Measurements from ENCODE around the gene GFRA1. TPM values are rescaled to one million over a fixed set of nuclear protein-coding genes. Genes with fewer than 3 reads are reported as not detected.

GFRA1 gene
- total RNA-seq, 1 experiment from 2014 or later, result 10.5 TPM

DNA sequence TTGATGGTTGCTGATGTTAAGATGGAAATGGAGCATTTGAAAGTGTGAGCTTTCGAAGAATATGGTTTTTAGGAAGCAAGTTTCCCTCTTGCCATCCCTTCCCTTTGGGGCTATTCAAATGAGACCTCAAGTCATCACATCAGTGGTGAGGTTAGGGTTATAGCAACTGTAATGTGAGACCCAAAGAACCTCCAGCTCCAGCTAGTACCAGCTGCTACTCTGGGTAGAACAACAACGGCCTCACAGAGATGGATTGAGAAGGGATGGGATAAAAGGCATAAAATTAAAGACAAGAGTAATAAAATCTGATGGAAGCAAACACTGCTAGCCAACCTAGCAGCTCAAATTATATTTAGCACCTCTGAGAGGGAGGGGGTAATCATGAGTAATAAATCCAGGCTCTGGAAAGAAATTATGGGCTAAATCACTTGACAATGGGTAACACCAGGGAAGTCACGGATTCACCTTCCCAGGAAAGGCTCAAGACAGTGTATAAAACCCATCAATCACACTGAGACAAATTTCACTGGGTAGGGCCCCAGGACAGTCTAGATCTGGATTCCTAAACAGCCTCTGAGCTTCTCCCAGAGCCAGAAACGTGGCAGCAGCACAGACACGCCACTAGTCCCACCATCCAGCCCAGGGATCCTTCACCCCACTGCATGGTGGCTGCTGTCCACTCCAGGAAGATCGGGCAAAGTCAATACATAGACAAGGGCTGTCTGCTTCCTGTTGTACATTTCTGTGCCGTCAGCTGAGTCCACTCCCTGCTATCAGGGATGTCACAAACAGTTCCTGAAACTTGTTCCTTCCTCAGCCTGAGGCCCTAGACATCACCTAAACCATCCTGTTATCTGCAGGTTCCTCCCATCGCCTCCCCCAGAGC, 151.1 kb downstream of the GFRA1 start:
- in situ Hi-C loops (cut with HindIII; ENCODE audit: low pct_unique_long_range_greater_than_20kb, low sequenced_read_pairs), result no loop called here
- no peak for DNase-seq (ENCODE audit: low read depth)

DNA sequence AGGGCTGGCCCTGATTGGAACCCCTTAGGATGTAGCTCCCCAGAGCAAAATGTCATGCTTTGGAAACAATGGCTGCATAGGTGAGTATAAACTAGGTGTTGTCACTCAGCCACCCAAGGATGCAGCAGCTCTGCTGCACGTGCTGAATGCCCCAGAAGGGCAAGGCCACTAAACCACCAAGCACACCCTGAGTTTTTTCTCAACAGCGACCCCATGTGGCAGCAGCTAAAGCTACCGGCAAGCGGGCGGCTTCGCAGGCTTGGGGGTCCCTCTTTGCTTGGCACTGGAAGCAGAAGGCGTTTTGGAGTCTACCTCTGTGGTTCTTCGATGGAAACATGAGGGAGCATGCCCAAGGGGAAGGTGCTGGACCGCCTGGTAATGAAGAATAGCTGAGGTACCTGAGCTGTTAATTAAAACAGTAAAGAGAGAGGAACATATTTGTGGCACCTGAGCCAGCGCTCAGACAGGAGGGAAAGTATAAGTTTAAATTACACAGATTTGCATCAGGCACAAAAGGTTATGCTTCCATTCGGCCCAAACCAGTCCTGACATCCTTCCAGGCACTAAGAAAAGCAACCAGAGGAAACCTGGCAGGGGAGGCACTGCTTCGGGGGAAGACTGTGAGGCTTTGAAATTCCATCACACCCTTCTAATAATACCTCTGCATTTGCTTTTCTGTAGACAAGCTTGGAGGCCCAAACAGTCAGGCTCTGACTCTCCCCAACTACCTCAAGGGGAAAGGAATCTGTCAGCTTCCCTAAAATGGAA, 152.1 kb downstream of the GFRA1 start:
- DNase-seq (ENCODE audit: low read depth), result no peak
- in situ Hi-C loops (cut with HindIII; ENCODE audit: low pct_unique_long_range_greater_than_20kb, low sequenced_read_pairs), result no loop called here

DNA sequence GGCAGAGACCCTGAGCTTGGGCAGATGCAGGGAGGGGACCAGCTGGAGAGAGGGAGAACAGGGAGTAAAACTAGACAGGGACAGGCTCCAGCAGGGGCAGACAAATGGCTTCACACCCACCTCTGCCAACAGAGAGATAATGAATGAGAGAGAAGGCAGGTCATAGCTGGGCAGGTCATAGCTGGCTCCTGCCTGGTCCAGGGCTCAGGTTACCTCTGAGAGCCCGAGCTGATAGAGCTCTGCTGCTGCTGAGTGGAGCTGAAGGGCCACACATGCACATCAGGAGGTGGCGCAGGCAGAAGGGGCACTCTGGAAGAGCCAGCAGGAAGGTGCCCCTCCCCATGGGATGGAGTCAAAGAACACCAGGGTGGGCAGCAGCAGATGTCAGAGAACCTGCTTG, 154.2 kb downstream of the GFRA1 start:
- in situ Hi-C loops (cut with HindIII; ENCODE audit: low pct_unique_long_range_greater_than_20kb, low sequenced_read_pairs), result no loop called here
- no peak for DNase-seq (ENCODE audit: low read depth)

DNA sequence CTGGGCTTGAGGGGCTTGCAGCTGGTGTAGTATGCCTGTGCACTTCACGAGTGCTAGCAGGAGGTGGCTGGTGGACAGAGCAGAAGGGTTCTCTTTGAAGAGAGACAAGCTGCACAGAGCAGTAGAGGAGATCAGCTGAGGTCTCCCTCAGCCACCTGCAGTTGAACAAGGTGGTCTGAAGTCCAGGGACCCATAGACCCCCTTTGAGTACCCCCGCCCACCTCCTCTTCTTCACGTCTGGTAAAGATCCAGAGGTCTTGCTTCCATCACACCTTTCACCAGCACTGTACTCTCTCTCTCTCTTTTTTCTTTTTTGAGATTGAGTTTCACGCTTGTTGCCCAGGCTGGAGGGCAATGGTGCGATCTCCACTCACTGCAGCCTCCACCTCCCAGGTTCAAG, 157.2 kb downstream of the GFRA1 start:
- in situ Hi-C loops (cut with HindIII; ENCODE audit: low pct_unique_long_range_greater_than_20kb, low sequenced_read_pairs), result no loop called here
- DNase-seq (ENCODE audit: low read depth), result no peak

DNA sequence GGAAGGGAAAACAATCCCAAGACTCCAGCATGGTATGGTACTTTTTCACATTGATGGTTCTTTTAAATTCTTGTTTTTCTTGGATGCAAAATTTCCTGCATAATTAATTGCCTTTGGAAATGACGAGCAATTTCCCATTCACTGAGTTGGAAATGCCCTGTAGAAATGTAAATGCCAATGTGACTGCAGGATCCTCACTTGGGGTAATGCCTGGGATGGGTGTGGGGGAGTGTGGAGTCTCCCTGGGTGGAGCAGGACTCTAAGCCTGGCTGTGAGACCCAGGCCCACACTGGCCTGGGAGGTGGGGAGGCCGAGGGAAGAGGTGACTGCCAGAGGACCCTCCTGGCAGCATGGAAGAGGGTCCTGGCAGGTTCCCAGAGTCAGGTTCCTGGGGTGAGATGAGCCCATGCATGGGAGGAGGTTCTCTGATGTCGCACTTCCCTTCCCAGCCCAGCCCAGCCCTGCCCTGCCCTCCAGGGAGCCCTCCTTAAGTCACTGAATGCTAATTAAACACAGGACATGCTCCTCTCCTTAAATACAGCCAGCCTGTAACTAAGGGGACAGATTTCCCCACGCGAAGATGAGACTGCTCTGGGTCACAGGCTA, 157.9 kb downstream of the GFRA1 start:
- in situ Hi-C loops (cut with HindIII; ENCODE audit: low pct_unique_long_range_greater_than_20kb, low sequenced_read_pairs), result no loop called here
- DNase-seq (ENCODE audit: low read depth), result no peak

DNA sequence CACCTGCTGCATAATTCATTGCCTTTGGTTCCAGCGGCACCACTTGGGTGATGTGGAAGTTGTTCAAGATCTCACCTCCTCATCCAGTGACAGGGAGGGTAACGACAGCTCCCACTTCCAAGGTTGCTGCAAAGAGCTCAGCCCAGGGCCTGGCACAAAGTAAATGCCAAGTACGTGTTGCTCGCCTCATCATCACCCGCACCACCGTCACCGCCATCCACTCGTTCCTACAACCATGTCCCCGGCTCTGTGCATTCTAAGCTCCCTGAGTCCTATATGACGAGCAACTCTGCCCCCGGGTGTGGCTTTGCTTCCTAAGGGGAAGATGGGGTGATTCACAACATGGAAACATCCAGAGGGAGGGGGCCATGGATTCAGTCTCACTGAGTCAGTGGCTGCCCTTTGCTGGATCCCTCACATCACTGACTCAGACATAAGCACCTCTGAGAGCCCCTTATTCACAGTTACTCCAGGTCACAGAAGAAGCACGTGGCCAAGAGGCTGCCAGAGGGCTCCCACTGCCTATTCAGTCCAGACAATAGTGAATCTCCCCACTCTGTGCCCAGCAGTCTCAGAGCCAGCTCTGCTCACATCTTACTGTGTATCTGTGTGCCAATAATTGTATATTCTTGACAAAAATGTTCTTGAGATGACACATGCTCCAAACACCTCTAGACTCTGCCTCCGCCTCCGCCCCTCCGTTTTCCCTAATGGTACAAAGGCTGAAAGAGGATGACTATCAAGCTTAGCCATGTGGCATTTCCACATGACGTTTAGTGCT, 159.1 kb downstream of the GFRA1 start:
- DNase-seq (ENCODE audit: low read depth), result no peak
- in situ Hi-C loops (cut with HindIII; ENCODE audit: low pct_unique_long_range_greater_than_20kb, low sequenced_read_pairs), result no loop called here

DNA sequence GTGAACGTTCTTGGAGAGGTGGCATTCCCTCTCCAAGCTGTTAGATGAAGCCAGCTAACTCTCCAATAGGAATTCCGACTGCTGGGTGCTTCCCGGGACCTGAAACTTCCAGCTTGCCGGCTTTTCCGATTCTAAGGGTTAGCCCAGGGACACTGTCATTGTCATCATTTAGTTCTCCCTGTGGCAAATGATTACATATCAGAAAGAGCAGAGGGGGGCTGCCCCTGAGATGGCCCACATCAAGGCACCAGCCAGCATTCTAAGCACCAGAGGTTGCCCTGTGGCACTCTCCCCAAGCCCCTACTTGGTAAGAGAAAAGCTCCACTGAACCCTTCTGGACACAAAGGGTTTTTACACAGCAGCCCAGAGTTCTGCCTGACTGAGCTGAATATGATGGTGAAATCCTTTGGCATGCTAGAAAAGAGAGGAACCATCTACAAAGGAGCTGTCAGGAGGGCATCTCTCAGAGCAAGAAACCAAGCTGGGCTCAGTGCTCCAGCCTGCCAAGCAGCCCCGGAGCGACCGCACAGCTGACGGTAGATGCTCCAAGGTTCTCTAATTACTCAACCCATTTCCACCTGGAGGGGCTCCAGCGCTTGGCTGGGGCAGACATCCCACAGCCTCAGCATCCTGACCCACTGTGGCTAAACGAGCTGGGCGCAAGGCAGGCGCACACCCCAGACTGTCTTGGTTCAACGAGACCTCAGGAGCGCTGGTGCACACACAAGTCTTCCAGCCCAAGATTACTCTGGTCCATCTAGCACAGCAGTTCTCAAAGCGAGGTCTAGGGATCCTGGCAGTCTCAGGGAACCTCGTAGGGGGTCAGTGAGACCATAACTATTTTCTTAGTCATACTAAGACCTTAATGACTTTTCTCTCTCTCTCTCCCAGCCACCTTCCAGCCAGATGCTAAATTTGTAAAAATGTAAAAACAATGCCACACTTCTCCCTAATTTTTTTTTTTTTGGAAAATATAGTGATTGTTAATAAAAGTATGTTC, 160.5 kb downstream of the GFRA1 start:
- DNase-seq (ENCODE audit: low read depth), result no peak
- in situ Hi-C loops (cut with HindIII; ENCODE audit: low pct_unique_long_range_greater_than_20kb, low sequenced_read_pairs), result no loop called here

DNA sequence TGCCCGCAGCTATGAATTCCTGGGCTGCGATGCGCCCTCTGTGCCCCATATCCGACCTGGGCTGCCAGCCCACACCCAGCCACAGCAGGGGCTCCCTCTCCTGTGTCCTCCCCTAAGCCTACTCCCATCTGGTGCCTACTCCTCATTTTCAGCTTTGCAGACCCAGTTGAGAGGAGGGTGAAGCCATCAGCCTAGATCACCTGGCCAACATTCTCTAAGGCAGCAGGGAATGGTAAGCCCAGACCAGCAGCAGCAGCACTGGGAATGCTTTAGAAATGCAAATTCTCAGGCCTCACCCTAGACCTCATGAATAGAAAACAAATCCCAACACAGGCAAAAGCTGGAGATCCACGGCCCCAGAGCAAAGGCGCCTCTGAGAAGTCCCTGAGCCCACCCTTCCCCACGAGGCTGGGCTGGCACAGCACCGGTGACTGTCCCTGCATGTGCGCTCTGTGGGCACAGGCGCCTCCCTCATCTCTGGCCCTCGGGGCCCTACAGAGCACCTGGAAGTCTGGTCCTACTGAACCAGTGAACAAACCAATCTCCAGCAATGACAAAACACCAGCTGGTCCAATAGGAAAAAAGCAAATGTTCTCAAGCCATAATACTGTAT, 161.4 kb downstream of the GFRA1 start:
- DNase-seq (ENCODE audit: low read depth), result no peak
- in situ Hi-C loops (cut with HindIII; ENCODE audit: low pct_unique_long_range_greater_than_20kb, low sequenced_read_pairs), result no loop called here

DNA sequence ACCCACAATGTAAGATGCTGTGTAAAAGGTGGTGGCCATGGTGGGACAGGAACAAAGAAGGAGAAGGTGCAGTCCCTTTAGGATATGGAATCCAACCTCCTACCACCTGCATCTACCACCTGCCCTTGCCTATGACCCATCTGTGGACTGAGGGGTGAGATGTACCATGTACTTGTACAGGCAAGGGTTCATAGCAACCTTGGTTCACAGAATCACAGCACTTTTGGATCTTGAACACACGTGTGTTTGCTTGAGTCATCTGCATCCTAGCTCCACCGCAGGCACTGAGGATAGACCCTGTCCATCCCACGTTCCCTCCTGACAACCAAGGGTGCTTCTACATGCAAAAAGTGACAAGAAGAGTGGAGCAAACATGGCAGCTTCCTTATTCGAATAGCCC, 162.3 kb downstream of the GFRA1 start:
- no peak for DNase-seq (ENCODE audit: low read depth)
- in situ Hi-C loops (cut with HindIII; ENCODE audit: low pct_unique_long_range_greater_than_20kb, low sequenced_read_pairs), result no loop called here

DNA sequence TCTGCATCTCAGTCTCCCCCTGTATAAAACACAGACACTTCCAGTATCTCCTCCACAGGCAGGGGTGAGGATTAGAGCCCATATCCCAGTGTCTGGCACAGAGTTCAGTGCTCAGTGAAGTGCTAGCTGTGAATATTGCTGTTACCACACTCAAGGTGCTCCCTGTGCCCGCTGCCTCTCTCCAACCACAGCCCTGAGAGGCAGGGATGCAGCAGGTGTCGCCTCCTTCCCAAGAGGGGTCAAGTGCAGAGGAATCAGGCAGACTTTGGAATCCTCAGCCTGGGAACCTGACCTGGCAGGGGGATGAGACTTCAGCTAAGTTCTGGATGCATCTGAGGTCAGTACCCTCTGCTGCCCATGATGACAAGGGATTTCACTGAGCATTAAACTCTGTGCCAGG, 163.1 kb downstream of the GFRA1 start:
- no peak for DNase-seq (ENCODE audit: low read depth)
- in situ Hi-C loops (cut with HindIII; ENCODE audit: low pct_unique_long_range_greater_than_20kb, low sequenced_read_pairs), result no loop called here

DNA sequence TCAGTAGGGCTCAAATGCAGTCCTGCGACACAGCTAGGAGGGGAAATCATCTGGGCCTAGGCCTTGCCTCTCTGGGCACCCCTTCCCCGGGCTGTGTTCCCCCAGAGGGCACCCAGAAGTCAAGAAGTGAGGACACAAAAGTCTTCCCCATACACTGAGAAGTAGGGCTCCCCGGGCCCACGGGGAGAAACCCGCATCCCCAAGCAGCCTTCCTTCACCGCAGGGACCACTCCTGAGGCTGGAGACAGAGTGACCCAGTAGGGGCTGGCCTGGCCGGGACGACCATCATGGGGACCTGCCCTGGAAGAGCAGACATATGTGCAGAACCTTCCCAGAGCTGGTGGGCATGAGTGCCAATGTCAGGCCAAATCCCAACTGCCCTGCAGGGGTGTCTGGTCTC, 163.5 kb downstream of the GFRA1 start:
- no peak for DNase-seq (ENCODE audit: low read depth)
- in situ Hi-C loops (cut with HindIII; ENCODE audit: low pct_unique_long_range_greater_than_20kb, low sequenced_read_pairs), result no loop called here

DNA sequence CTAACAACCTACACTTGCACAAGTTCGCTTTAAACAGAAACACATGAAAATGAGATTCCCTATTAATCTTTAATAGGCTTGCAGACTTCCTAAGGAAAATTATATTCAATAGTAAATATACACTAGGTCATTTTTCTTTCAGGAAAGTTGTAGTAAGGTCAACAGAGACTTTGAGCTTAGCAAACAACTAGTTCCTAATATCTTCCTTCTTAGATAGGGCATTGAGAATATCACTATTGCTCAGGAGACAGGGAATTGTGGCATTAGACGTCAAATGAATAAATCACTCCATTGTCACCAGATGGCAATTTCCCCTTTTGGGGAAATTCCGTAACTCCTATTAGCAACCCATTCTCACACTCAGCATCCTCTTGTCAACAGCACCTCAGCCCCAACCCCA, 164.9 kb downstream of the GFRA1 start:
- in situ Hi-C loops (cut with HindIII; ENCODE audit: low pct_unique_long_range_greater_than_20kb, low sequenced_read_pairs), result no loop called here
- DNase-seq (ENCODE audit: low read depth), result no peak

DNA sequence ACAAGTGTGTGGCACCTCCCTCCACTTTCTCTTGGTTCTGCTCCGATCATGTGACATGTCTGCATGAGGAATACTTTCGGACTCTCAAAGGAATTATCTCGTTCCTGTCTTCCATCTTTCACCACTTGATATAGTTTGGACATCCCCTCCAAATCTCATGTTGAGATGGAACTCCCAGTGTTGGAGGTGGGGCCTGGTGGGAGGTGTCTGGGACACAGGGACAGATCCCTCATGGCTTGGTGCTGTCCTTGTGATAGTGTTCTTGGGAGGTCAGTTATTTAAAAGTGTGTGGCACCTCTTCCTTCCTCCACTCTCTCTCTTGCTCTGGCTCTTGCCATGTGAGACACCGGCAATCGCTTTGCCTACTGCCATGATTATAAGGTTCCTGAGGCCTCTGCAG, 166.4 kb downstream of the GFRA1 start:
- no peak for DNase-seq (ENCODE audit: low read depth)
- in situ Hi-C loops (cut with HindIII; ENCODE audit: low pct_unique_long_range_greater_than_20kb, low sequenced_read_pairs), result no loop called here

DNA sequence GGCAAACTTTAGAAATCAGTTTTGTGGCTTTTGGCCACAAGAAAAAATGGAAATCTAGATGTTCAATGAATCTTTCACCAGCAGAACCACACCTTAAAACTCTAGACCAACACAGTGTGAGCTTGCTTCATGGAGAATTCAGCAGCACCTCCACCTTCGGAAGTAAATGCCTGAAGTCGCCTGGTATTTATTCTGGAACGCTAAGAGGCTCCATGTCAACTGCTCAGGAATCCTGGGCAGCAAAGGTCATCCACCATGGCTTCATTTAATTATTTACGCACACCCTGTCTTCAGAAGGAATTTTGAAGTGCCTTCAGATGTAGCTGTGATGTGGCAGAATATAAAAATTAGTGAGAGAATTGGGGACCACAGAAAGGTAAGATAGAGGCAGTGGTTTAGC, 167.7 kb downstream of the GFRA1 start:
- in situ Hi-C loops (cut with HindIII; ENCODE audit: low pct_unique_long_range_greater_than_20kb, low sequenced_read_pairs), result no loop called here
- no peak for DNase-seq (ENCODE audit: low read depth)

DNA sequence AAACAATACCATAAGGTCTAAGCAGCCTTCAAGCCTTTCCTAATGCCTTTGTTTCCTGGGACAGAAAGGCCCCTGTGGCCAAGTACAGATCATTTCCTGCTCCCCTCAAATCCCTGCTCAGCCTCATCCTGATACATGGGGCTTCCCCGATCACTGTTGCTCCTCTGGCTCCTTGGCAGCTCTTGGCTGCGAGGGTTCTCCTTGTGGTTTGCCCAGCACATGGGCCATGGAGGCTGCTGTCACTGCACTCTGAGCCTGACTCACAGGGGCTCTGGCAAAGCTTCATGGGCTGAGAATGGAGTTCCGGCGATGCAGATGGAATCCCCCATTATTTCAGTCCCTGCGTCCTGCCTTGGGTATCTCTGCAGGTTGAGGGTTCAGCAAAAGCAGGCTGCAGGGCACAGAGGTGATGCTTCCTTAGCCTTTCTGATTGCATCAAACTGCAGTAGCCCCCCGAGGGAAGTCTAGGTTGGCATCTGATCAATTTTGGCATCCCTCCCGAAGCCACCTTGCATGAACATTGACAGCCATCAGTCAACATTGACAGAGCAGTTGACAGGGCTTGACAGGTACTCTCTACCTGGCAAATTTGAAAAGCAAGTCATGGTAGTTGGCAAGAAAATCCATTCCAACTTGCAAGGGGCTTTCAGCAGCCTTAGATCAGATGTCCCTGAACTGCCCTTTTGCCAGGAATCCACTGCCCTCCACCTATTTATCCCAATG, 168.6 kb downstream of the GFRA1 start:
- in situ Hi-C loops (cut with HindIII; ENCODE audit: low pct_unique_long_range_greater_than_20kb, low sequenced_read_pairs), result no loop called here
- DNase-seq (ENCODE audit: low read depth), result no peak

DNA sequence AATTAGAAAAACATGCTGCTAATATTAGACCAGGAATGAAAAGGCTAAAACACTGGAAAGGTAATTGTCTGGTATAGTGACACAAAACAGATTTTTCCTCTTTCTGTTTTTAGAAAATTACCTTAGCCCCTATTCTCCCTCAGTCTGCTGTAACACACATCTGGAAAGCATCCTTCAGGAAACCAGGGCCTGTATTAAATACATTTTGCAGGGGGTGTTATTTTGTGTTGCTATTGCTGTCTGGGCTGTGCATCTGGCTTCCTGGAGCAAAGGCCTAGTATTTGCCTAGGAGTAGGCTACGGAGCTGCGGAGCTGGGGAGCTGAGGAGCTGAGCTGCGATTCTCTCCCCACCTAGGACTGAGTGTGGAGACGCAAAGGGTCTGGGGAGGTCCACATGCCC, 169.3 kb downstream of the GFRA1 start:
- in situ Hi-C loops (cut with HindIII; ENCODE audit: low pct_unique_long_range_greater_than_20kb, low sequenced_read_pairs), result no loop called here
- no peak for DNase-seq (ENCODE audit: low read depth)

Measured in Caki2 (cell line).